GM19239 (cell line): ENCODE results near the gene UBE4B.
A peak's percentile ranks its signal among the peaks of the same experiment; 100 is the strongest.
"Not testable (repeated sequence)": the region's sequence is repeated elsewhere in the genome, so short reads cannot be mapped to it uniquely, and the experiment has no call there.

Experiments used
- DNase-seq: peaks from one replicate; pipeline ENCODE4 v3.0.0; 2011; ENCODE audit warnings: low spot score; ENCODE audit not compliant: insufficient read length
- FAIRE-seq: peaks from 2 replicates; lab custom pipeline; 2011; peaks lifted over from hg19 to GRCh38; lab: Jason Lieb, UNC

The UBE4B gene

GRCh38 chr1:10200620-10201019 is 167.9 kb downstream of the UBE4B start:
- FAIRE-seq (no peak), DNase-seq (no peak)

- FAIRE-seq (no peak), DNase-seq (no peak)
Observed at GRCh38 chr1:10204003-10204642, 171.4 kb downstream of the UBE4B start.

GRCh38 chr1:10205206-10205605 is 172.4 kb downstream of the UBE4B start:
- not testable (repeated sequence) for FAIRE-seq, DNase-seq

- no peak for FAIRE-seq
- DNase-seq: no peak
Observed at GRCh38 chr1:10207810-10208209, 175.1 kb downstream of the UBE4B start.

- FAIRE-seq: no peak
- no peak for DNase-seq
Observed at GRCh38 chr1:10208537-10208936, 175.8 kb downstream of the UBE4B start.

- no peak for FAIRE-seq
- DNase-seq: no peak
Observed at GRCh38 chr1:10209590-10209904, 176.8 kb downstream of the UBE4B start.

- FAIRE-seq (peak; percentile 11), DNase-seq (peak; percentile 100)
Observed at GRCh38 chr1:10209905-10210810, 177.4 kb downstream of the UBE4B start, which contains the start of gene KIF1B. Gene KIF1B, plus strand, starts transcription at chr1:10210570. Its CDS starts 21,759 bp downstream, at chr1:10232329.

- FAIRE-seq (no peak), DNase-seq (no peak)
Observed at GRCh38 chr1:10210841-10211804, 178.4 kb downstream of the UBE4B start.

GRCh38 chr1:10211805-10212410 is 179.2 kb downstream of the UBE4B start:
- DNase-seq: no peak

GRCh38 chr1:10212476-10212875 is 179.7 kb downstream of the UBE4B start:
- DNase-seq (no peak), FAIRE-seq (no peak)

More at GRCh38 chr1:10211805-10212410, 179.2 kb downstream of the UBE4B start:
- FAIRE-seq: no peak

- no peak for DNase-seq
- FAIRE-seq: no peak
Observed at GRCh38 chr1:10213186-10213705, 180.5 kb downstream of the UBE4B start.

- peak; percentile 47 for FAIRE-seq
- DNase-seq: no peak
Observed at GRCh38 chr1:10216090-10216749, 183.5 kb downstream of the UBE4B start.

GRCh38 chr1:10217748-10218441 is 185.1 kb downstream of the UBE4B start:
- no peak for DNase-seq
- no peak for FAIRE-seq

- FAIRE-seq: no peak
- no peak for DNase-seq
Observed at GRCh38 chr1:10220200-10220599, 187.4 kb downstream of the UBE4B start.

GRCh38 chr1:10220657-10221056 is 187.9 kb downstream of the UBE4B start:
- DNase-seq, FAIRE-seq: not testable (repeated sequence)

- FAIRE-seq (no peak), DNase-seq (no peak)
Observed at GRCh38 chr1:10225573-10225972, 192.8 kb downstream of the UBE4B start.

- FAIRE-seq (no peak), DNase-seq (no peak)
Observed at GRCh38 chr1:10228528-10228927, 195.8 kb downstream of the UBE4B start.

GRCh38 chr1:10229903-10230302 is 197.1 kb downstream of the UBE4B start:
- DNase-seq (no peak), FAIRE-seq (no peak)
